ENCODE measurements around the gene GNLY. TPM values are rescaled to one million over a fixed set of nuclear protein-coding genes. Genes with fewer than 3 reads are reported as not detected.

Gene GNLY
- polyA plus RNA-seq, 1 donor = 0.27 TPM

DNA sequence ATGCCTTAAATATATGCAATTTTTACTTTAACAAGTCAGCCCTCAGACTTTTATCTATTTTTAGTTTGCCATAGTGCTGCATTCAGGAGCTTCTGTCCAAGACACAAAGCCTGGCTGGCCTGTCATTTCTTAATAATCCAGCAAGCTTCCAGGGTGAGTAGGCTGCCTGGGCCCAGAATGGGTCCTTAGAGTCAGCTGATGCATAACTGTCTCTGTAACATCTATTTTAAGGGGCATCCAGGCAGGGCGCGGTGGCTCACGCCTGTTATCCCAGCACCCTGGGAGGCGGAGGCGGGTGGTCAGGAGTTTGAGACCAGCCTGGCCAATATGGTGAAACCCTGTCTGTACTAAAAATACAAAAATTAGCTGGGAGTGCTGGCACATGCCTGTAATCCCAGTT, 11.8 kb upstream of the GNLY start:
- no peak for DNase-seq

DNA sequence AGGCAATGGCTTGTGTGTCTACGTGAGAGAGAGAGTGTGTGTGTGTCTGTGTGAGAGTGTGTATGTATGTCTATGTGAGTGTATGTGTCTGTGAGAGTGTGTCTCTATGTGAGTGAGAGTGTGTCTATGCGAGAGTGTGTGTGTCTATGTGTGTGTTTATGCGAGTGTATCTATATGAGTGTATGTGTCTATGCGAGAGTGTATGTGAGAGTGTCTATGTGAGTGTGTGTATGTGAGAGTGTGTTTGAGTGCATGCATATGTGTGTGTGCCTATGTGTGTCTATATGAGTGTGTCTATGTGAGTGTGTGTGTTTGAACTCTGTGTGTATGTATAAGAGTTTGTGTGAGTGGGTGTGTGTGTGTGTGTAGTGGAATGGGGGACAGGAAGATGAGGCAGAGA, 9.8 kb upstream of the GNLY start:
- DNase-seq = no peak

DNA sequence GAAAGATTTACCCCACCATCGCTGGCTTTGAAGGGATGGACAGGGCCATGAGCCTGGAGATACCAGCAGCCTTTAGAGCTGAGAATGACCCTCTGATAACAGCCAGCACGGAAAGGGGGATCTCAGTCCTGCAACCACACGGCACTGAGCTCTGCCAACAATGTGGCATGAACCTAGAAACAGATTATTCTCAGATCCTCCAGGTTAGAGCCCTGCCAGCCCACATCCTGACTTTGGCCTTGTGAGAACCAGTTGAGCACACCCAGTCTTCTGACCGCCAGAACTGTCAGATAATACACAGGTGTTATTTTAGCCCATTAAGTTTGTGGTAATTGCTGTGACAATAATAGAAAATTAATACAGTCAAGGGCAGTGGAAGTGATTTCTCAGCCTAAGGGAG, 9.4 kb upstream of the GNLY start:
- no peak for DNase-seq

DNA sequence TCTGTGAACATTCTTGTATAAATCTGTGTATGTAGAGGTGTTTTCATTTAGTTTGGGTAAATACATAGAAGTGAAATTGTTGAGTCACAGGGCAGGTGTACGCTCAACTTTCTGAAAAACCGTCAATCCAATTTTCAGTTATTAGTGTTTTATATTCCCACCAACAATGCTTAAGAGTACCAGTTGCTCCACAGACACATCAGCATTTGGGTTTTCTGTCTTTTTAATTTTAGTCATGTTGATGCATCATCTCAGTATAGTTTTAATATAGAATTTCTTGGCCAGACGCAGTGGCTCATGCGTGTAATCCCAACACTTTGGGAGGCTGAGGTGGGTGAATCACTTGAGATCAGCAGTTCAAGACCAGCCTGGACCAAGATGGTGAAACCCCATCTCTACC, 3.2 kb upstream of the GNLY start:
- no peak for DNase-seq

DNA sequence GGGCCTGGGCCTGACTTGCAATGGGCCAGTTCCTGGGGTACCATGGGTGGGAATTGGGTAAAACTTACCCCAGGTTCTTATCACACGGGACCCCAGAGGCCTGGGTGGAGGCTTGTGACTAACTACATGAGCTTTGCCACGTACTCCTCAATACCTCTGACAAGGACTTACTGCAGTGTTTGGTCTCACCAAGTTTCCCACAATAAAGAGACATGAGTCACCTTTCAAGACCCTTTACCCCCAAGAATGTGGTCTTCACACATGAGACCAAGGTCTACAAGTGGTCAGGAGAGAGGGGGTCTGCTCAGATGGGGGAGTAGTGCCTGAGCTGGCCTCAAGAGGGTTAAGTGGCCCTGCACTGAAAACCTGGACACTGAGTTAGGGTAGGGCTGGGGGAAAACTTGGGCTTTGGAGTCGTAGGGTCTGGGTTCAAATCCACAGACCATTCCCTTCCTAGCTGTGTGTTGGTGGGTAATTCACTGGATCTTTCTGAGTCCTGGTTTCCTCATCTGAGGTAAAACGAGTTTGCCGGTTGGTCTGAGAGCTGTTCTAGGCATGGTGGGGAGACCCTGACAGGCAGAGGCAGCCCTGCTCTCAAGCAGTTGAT, 2.0 kb upstream of the GNLY start:
- no peak for DNase-seq

DNA sequence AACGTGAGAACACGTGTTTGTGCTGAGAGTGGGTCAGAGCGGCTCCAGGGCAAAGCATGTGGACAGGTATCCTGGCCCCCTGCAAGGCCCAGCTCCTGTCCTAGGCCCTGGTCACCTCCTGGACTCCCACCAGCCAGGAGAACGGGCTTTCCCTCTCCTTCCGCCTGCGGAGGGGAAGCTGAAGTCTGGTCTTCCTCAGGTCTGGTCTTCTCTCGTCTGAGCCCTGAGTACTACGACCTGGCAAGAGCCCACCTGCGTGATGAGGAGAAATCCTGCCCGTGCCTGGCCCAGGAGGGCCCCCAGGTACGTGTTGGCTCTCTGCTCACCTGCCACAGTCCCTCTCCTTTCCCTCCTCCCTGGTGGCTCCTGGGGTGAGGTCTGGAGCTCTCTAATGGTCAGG, 963 bp downstream of the GNLY start:
- DNase-seq = no peak

DNA sequence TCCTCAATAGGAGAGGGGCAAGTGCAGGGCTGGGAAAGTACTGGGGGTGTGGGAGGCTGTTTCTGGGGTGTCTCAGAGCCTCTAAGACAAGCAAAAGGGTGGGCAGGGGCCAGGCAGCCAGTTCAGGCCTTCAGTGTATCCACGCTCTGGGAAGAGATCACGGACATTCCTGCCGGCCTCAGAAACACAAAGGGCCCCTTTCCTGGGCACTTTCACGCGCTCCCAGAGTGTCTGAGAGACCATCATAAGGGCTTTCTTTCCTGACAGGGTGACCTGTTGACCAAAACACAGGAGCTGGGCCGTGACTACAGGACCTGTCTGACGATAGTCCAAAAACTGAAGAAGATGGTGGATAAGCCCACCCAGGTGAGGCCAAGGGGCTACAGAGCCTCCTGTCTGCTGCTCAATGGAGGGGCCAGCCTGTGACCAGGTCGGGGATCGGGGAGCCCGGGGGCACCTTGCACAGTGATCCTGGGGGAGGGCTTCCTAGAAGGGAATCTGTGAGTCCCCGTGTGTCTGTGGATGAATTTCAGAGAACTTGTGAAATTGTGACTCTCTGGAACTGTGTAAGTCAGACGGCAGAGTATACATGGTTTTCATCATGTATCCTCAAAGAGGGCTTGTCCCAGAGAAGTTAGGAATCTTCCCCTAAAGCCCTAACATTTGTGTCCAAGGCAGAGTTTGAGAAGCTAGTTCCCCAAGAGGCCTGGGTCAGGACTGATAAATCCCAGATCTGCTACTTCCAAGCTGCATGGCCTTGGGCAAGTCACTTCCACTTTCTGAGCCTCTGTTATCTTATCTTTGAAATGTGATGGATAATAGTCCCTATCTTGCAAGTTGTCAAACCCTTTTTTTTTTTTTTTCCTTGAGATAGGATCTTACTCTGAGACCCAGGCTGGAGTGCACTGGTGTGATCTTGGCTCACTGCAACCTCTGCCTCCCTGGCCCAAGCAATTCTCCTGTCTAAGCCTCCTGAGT, 1.8 kb downstream of the GNLY start:
- no peak for DNase-seq

DNA sequence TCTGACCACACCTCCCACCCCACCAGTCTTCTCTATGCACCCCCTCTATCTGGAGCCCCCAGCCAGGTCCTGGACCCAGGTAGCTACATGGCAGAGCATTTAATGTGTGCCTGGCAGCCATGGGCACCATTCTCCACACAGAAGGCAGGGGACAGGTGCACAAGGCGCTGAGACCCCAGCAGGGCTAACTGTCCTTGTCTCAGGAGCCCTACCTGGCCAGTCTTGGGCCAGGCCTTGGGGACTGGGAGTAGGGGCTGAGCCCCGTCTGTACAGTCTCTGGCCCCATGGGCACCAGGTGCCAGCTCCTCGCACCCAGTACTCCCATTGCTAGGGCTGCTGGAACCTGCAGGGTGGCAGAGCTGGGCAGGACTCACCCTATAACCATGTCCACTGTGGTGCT, 2.9 kb downstream of the GNLY start:
- no peak for DNase-seq

DNA sequence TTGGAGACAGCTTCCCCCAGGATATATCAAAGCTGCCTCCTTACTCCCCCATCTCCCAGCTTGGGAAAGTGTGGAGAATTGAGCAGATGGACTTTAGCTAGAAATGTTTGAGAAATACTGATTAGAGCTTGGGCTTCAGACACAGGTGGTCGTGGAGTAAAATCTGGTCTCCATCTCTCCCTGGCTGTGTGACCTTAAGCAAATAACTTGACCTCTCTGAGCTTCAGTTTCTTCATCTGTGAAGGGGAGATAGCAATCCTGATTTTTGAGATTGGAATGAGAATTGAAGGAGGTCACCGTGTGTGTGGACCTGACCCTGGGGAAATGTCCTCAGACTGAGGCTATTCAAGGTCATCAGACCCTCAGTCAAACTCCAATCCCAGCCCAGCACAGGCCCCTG, 3.6 kb downstream of the GNLY start:
- no peak for DNase-seq

DNA sequence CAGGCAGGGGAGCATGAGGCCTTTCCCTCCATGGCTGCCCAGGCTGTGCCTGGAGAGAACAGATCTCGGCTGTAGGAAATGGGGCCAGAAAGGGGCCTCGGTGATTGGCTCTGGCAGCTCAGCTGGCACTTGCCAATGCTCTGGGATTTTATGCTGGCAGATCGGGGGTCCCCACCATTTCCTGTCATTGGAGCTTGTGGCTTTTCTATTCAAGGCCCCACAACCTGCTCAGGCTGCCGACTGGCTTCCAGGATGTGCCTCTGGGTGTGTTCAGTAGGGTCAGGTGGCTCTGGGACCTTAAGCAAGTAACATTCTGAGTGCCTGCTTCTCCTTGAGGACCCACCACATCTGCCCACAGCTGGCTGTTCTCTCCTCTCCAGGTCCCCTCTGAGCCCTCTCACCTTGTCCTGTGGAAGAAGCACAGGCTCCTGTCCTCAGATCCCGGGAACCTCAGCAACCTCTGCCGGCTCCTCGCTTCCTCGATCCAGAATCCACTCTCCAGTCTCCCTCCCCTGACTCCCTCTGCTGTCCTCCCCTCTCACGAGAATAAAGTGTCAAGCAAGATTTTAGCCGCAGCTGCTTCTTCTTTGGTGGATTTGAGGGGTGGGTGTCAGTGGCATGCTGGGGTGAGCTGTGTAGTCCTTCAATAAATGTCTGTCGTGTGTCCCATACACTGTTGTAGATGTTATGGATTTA, 4.2 kb downstream of the GNLY start:
- DNase-seq = no peak

DNA sequence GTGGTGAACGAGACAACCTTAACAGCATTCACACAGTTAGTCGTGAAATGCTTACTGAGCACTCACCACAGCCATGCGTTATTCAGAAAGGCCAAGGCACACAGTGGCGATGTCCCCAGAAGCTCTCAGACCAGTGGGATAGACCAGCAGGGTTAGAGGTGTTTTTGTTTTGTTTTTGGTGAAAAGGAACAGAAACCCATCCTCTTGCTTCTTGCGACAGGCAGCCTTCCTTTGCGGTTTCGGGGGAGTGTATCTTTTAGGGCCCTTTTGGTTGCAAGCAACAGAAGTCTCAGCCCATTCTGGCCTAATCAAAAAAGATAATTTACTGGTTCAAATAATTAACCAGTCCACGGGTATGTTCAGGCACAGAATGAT, 4.7 kb downstream of the GNLY start:
- no peak for DNase-seq

DNA sequence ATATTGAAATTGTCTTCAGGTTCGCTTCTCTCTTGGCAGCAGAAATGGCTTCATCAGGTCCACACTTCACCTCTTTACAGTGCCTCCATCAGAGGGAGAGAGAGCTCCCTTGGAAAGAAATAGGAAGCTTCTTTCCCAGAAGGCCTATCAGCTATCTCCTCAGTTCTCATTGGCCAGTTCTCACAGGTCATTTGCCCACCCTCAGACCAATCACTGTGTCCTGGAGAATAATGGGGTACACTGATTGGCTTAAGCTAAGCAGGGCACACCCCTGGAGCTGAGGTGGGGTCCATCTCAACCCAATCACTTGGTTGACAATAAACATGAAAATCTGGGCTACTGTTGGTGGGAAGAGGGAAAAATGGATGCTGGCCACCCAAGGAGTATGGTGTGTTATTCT, 5.2 kb downstream of the GNLY start:
- no peak for DNase-seq

DNA sequence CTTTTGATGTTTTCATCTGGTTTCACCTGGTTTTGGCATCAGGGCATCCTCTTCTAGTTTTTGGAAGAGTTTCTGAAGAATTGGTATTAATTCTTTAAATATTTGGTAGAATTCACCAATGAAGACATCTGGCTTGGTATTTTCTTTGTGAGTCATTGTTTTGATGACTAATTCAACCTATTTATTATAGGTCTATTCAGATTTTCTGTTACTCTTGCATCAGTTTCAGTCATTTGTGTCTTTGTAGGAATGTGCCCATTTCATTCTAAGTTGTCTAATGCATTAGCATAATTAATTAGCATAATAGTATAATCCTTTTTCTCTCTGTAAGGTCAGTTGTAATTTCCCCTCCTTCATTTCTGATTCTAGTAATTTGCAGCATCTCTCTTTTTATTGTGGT, 8.0 kb downstream of the GNLY start:
- no peak for DNase-seq

DNA sequence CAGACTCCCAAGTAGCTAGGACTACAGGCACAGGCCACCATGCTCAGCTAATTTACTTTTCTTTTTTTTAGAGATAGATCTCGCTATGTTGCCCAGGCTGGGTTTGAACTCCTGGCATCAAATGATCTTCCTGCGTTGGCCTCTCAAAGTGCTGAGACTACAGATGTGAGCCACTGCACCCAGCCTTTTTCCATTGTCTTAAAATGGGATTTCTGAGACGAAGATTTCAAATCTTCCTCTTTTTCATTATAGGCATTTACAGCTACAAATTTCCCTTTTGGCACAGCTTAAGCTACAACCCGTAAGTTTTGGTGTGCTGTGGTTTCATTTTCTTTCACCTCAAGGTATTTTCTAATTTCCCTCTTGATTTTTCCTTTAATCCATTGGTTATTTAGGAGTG, 8.6 kb downstream of the GNLY start:
- DNase-seq = no peak

DNA sequence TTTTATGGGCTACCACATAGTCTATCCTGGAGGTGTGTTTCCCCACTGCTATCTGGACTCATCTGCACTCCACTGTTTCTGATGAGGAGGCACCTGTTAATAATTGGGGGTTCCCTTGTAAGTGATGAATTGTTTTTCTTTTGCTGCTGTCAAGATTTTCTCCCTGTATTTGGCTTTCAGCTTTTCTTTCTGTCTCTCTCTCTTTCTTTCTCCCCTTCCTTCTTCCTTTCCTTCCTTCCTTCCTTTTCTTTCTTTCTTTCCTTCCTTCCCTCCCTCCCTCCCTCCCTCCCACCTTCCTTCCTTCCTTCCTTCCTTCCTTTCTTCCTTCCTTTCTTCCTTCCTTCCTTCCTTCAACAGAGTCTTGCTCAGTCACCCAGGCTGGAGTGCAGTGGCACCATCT, 9.2 kb downstream of the GNLY start:
- DNase-seq = no peak

DNA sequence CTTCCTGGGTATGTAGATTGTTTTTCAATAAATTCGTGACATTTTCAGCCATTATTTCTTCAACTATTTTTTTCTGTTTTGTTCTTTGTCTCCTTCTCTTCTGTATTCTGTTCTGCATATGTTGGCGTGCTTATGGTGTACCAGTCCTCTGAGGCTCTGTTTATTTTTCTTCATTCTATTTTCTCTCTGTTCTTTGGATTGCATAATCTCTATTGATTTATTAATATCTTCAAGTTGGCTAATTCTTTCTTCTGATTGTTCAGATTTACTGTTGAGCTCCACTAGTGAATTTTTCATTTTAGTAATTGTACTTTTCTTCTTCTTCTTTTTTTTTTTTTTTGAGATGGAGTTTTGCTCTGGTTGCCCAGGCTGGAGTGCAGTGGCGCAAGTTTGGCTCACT, 9.9 kb downstream of the GNLY start:
- no peak for DNase-seq

DNA sequence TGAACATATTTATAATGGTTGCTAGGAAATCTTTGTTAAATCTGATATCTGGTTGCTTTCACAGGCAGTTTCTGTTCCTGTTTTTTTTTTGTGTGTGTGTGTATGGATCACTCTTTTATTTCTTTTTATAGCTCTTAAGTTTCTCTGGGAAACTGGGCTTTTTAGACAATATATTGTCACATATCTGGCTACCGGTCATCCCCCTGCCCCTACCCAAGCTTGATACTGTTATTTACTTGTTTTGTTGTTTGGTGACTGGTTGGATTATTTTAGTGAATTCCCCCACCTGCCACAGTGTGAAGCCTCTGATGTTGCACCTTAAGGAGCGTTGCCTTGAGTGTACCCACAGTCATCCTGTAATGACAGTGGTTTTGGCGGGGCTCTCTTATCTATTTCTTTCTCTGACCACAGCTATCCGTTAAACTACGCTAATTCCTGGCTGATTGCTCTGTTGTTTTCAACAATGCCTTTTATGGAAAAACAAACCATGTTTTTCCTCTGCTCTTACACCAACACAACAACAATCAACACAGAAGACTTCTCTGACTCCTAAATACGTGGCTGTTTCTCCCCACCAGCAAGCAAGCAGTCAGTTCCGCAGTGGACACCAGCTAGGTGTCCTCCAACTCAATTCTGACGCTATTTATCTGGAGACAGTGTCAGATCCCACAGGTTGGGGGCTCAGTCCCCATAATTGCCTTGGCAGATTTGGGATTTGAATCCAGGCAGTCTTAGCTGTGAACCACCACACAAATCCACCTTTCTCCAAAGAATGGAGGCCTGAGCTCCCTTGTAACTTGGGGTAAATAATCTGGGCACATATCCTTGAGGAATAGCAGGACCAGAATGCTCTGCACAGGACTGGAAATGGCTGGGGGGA, 10.9 kb downstream of the GNLY start:
- no peak for DNase-seq

DNA sequence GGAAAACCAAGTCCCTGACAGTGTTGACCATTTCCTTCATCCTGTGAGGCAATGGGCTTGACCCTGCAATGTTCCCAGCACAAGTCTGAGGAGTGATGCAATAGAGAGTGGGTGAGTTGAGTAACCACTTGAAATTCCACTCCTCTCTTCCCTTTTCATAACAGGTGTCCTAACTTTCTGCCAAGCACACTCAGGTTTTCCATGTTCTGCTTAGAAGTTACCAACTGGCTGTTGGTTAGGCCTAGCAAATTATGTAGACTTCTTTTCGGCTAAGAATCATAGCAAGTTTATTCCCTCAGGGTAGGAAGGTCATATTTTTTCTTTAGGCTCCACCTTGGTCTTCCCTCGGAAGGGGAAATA, 11.5 kb downstream of the GNLY start:
- no peak for DNase-seq

DNA sequence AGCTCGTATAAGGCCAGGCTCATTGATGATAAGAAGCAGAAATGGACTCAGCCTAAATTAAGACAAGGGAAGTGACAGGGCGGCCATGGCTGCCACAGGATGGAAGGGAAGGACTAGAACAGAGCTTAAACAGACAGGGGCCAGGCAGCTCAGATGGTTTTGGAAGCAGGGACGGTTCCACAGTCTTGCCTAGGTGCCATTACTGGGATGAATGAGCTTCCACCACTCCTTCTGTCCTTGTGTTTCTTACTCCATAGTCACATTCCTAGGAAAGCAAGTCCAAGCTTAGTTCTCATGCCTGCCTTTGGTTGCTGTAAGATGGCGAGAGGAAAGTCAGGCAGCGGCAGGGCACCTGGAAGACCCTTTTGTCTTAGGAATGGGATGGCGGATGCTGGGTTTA, 11.9 kb downstream of the GNLY start:
- no peak for DNase-seq

DNA sequence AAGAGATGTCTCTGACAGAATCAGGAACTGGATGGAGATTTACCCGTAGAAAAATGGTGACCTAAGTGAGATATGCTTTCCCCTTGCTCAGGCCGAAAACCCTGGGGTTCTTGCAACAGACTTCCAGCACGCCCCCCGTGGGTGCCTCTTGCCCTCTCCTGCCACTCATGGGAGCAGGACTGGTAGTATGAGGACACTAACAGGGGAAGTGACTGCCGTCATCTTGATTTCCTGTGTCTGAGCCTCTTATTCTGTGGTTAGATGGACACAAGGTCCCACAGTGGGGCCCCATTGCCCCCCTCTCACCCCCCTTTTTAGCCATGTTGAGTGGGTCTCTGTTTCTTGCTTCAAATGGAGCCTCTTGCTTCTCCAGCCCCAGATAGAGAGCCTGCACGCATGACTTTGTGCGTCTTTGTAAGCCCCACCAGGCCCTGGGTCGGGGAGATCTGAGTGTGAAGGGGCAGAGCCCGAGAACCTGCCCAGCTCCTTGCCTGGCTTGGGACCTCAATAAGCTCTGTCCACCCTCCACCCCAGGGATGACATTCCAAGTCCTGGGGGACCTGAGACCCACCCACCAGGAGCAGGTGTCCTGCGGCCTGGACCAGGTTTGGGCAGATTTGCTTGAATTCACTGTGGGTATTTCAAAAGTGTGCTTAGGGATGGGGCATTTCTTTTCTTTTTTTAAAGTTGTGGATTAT, 12.6 kb downstream of the GNLY start:
- no peak for DNase-seq

DNA sequence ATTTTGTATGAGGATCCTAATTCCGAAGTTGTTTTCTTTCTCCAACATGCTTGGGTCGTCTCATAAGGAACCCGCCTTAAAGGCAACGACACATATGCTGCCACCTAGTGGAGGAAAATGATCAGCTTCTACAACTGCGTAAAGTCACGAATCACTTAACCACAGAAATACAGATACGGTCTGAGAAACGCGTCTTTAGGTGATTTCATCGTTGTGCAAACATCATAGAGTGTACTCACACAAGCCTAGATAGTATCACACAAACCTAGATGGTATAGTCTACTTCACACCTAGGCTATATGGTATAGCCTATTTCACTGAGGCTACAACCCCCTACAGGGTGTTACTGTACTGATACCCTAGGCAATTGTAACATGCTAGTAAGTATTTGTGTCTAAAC, 13.1 kb downstream of the GNLY start:
- DNase-seq = peak; percentile 83

DNA sequence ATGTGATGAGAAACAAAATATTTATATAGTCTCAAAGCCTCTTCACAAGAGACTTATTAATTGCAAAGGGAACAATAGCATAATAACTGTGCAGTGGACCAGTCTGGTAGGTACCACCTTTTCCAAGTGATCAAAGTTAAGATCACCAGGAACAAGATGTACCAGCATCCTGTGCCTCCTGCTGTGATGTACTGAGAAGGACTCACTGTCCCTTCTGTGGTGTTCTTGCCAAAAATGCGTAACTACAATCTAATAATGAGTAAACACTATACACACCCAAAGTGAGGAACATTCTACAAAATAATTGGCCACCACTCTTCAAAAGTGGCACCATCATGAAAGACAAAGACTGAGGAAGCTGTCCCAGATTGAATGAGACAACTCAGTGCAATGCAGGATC, 14.5 kb downstream of the GNLY start:
- DNase-seq = no peak

Measured in left kidney (tissue), 2 donors.